Measurements from ENCODE around the gene MCM9.

- TF ChIP-seq CTCF (IDR thresholded peaks at IDR 0.05) = no peak
- TF ChIP-seq EZH2 (IDR thresholded peaks at IDR 0.05) = no peak
These were observed 22.3 kb downstream of the MCM9 start for GRCh38 chr6:118912646-118913045.
